NT2/D1 (cell line): ENCODE results near the gene LRBA.

Experiments used
- SUZ12 ChIP-seq: IDR thresholded peaks from 2 replicates; pipeline ENCODE4 v1.6.1; 2011; ENCODE audit not compliant: insufficient read length, insufficient read depth; ENCODE audit errors: extremely low read depth
- ZNF274 ChIP-seq: IDR thresholded peaks from 2 replicates; pipeline ENCODE4 v1.6.1; 2011; ENCODE audit warnings: mild to moderate bottlenecking, low read depth, low read length

DNA sequence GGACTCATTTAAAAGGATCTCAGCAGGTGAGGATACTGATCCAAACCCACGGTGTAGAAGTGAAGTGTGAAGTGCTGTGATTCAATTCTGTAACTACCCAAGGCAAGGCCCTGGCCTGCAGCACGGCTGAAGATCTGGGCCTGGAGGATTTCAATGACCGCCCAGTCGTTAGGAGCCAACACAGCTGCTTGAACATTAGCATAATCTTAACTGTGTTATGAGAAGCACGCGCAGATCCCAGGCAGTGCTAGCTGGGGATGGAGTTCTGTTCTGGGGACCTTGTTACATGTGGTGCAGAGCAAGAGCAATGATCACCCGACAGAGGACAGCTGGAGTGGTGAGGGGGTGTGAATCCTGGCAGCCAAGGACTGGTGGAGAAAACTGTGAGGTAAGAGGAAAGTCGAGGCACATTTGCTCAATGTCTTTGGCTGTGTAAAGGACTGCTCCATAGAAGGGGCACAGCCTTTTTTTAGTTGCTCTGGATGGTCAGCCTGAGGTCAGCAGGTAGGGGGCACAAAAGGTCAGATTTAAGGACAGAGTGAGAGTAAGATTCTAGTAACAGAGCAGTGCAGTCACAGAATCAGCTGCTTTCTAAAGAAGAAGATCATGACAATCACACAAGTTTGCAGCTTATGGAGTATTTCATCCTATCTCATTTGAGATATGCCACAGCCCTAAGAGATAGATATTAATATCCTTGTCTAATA is 755.1 kb downstream of the LRBA start:
- no peak for TF ChIP-seq ZNF274
- no peak for TF ChIP-seq SUZ12
